NCI-H446 treated with DMSO at 0.1 percent for 48 hours (cell line): ENCODE results near the gene POU2AF2.
"Not testable (repeated sequence)": the region's sequence is repeated elsewhere in the genome, so short reads cannot be mapped to it uniquely, and the experiment has no call there.

ENCODE experiments used
- DNase-seq: peaks from one replicate; lab custom pipeline; 2025; lab: John Stamatoyannopoulos, UW

POU2AF2 gene

GRCh38 chr11:111302298-111302697 lies 56.8 kb downstream of the POU2AF2 start:
- no peak for DNase-seq

DNA sequence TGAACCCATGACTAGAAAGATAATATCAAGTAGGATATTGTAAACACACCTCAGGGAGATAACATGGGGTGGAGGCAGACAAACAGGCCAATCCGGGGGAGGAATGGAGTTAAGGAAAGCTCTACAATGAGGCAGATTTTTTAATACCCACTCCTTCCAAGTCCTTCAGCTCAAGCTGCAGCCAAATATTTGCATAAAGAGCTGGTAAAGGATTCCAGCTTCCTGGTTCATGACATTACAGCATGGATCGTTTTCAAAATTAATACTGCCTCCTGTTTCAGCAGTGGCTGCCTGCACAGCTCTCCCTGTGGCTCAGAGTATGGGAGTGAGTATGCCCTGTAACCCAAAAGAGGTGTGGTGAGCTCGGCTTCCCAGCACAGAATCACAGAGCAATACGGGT lies 57.9 kb downstream of the POU2AF2 start:
- peak; percentile 86 for DNase-seq

GRCh38 chr11:111305162-111305802 lies 59.8 kb downstream of the POU2AF2 start:
- peak; percentile 79 for DNase-seq

GRCh38 chr11:111305876-111306275 lies 60.4 kb downstream of the POU2AF2 start:
- no peak for DNase-seq

DNA sequence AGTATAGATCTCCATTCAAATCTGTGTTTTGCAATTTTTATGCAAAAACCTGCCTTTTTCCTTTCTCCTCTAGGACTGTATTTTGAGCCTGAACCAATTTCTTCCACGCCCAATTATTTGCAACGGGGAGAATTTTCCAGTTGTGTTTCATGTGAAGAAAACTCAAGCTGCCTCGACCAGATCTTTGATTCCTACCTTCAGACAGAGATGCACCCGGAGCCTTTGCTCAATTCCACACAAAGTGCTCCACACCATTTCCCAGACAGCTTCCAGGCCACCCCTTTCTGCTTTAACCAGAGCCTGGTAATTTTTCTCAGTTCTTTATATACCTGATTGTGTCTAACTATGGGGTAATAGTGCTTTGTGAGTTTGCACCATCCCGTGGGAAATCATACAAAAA lies 60.8 kb downstream of the POU2AF2 start:
- DNase-seq: no peak

GRCh38 chr11:111307472-111308108 lies 62.1 kb downstream of the POU2AF2 start:
- no peak for DNase-seq

DNA sequence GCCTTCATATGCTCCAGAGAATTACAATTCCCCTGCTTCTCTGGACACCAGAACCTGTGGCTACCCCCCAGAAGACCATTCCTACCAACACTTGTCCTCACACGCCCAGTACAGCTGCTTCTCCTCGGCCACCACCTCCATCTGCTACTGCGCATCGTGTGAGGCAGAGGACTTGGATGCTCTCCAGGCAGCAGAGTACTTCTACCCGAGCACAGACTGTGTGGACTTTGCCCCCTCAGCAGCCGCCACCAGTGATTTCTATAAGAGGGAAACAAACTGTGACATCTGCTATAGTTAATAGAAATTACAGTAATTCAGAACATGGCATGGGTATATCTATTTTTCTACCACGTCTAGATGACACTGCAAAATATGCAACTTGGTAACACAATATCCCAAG lies 62.6 kb downstream of the POU2AF2 start:
- peak; percentile 99 for DNase-seq

DNA sequence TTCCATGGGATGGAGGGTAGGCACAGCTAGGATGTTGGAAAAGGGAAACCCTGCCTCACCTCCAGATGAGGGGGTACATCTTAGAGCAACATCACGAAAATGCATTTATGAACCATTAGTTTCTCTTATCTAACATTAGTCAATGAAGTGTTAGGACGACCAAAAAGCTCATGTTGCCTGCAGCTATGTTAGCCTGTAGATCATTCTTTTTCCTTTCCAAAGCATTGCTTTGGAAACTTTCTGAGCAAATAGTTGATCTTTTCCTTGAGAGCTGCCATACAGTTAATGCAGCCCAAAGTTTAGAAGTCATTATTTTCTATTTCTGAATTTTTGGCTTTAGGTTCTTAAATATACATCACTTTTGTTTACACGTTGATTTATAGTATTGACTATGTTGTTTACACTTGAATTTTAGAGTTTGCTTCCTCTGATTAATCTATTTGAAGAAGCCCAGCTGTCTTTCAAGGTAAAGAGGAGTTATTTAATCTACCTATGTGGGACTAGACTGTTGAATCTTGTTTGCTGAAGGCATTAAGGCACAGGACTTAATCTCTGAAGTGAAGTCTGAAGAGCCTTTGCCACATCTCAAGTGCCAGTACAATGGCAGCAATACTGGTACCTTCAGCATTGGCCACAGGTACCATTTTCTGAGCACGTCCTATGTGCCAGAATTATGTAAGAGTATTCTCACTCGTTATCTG lies 63.8 kb downstream of the POU2AF2 start:
- DNase-seq: no peak

- DNase-seq: peak; percentile 90
These were observed 64.6 kb downstream of the POU2AF2 start for GRCh38 chr11:111310088-111310487.

DNA sequence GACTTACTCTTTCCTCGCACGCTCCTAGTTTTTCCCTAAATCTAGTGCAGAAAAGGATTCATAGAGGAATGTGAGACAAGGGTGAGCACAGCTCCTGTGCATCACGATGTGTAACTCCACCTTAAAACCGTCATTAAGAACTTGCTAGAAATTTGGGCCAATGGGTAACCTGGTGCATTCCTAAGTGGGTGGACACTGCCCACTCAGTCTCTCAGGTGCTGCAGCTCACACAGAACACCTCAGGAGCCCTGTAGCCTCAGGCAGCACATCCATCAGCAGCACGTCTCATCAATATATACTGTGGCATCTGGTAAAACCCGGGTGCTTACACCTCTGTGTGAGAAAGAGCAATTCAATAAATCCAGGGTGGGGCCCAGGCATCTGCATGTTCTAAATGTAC lies 65.2 kb downstream of the POU2AF2 start:
- DNase-seq: no peak

GRCh38 chr11:111312076-111312475 lies 66.6 kb downstream of the POU2AF2 start:
- no peak for DNase-seq

DNA sequence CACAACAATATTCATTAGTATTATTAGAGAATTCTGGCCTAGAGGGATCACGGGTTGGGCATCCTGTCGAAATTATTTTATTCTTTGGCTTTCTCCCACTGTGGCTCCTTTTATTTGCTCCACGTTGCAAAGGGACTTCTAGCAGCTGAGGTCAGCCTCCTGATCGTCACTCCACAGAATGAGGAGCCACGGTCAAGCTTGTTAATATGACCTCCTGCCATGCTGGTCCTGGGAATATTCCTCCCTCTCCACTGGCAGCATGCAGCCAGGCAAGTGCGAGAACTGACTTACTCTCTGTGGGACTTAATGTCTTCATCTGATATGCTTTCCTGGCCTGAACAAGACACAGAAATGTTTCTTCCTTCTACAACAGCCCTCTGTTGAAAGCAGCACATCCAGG lies 73.8 kb downstream of the POU2AF2 start:
- DNase-seq: no peak

DNA sequence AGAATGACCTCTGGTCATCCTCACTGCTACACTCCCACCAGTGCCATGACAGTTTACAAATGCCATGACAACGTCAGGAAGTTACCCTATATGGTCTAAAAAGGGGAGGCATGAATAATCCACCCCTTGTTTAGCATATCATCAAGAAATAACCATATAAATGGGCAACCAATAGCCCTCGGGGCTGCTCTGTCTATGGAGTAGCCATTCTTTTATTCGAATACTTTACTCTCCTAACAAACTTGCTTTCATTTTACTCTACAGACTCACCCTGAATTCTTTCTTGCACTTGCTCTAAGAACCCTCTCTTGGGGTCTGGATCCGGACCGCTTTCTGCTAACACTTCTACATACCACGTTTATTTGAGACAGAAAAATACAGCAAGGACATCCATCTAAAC lies 74.7 kb downstream of the POU2AF2 start:
- DNase-seq: not testable (repeated sequence)

DNA sequence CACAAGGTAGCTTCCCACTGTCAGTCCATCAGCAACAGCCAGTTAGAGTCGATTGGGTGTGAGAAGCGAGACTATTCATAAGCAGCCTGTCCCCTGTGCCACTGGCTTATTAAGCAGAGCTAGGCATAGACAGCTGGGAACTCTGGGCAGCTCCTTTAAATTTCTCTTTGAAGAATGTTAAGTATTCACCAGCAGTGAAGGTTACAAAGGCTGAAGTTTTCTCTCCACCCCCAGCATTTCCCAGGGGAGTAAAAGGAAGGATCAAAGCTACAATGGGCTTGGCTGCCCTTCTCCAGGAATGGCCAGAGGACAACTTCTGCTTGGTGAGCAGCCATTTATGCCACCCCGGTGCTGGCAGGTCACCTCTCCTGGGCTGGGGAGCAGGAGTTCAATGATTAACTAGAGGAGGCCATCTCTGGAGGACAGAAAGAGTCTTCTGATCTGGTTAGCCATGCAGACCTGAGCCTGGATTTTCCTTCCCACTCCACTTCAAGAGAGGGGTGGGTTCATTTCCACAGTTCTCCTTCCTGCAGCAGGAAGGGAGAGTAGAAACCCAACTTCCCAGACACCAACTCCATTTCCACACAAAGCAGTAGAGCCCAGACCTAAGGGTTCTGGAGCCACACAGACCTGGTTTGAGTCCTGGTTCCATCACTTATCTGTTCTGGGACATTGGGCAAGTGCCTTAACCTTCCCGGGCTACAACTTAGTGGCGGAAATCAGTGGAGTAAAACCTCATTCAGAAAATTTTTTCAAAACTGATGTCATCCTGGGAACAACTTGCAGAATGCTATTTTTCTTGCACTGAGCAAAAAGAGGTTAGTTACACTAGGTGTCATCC lies 75.4 kb downstream of the POU2AF2 start:
- DNase-seq: no peak

- no peak for DNase-seq
These were observed 77.0 kb downstream of the POU2AF2 start for GRCh38 chr11:111322534-111322933.

GRCh38 chr11:111324277-111324720 lies 78.8 kb downstream of the POU2AF2 start:
- DNase-seq: no peak

DNA sequence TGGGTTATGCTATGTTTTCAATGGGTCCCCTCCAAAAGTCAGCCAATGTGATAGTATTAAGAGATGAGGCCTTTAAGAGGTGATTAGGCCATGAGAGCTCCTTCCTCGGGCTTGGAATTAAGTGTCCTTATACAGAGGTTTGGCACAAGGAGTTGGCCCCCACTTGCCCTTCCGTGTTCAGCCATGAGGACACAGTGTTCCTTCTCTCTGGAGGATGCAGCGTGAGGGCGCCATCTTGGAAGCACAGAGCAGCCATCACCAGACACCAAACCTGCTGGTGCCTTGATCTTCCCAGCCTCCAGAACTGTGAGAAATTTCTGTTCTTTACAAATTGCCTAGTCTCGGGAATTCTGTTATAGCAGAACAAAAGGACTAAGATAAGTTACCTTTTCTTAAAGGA lies 79.7 kb downstream of the POU2AF2 start:
- no peak for DNase-seq

GRCh38 chr11:111326824-111327223 lies 81.3 kb downstream of the POU2AF2 start:
- no peak for DNase-seq

DNA sequence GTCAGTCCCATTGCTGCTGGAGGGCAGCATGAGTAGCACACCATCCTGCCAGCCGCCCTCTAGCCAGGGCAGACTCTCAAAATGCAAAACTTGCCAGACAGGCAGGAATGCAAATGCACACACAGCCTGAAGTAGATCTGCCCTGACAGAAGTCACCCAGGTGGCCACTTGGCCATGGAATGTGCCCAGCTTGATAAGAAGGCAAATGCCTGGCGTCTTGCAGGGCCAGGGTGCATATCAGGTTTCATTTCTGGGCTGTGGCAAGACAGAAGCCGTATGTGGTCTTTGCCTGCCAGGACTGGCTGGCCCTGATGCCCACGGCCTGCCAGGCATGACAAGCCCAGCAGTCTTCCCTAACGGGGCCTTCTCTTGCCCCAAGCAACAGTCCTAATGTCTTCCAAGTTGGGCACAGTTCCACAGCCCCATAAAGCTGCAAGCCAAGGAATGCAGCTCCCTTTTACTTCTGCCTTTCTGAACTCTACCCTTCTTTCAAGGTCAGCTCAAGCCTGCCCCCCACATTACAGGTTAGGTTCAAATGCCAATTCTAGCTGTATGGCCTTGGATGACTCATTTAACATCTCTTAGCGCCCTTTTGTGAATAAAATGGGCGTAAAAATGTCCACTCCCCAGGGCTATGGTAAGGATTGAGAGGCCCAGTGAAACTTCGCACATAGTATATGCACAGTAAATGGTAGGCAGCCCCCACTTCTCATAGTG lies 82.5 kb downstream of the POU2AF2 start:
- DNase-seq: peak; percentile 99

- peak; percentile 53 for DNase-seq
These were observed 84.0 kb downstream of the POU2AF2 start for GRCh38 chr11:111329306-111330204.
